Adipose tissue (tissue), 3 donors: Measurements from ENCODE around the gene TEX261. TPM values are rescaled to one million over a fixed set of nuclear protein-coding genes. Genes with fewer than 3 reads are reported as not detected.

Experiments used
- H3K27ac ChIP-seq: one replicate; pipeline ENCODE4 v1.5.1; 2013; ENCODE audit warnings: low read depth, low read length
- WGBS, 3 donors: extraction: QIAGEN DNeasy Blood & Tissue Kit; methylation state at CpG; one replicate each; pipeline ENCODE4 v1.1.7; 2013; 5-methylcytosine and 5-hydroxymethylcytosine counted together
- polyA plus RNA-seq, 3 donors: library from polyadenylated mRNA; stranded (reverse); fragments of 200-250 nt; gene quantifications; one replicate each; pipeline ENCODE4 v1.2.3, GENCODE V29; 2013
- donor health status: healthy with polysubstance abuse.
- donor health status: Bipolar disorder and iron deficiency.
- donor health status: healthy.

TEX261 gene
- polyA plus RNA-seq, 3 donors: 32.3 to 56.6 (median 45.3) TPM

- 74 to 83% (median 76%) methylated on average over 9 to 11 of the region's 11 CpGs for WGBS, 3 donors
- H3K27ac ChIP-seq: no peak overlapping the region
Observed at GRCh38 chr2:70943205-70943871, 51.3 kb downstream of the TEX261 start.

- WGBS, 3 donors: 62 to 66% (median 66%) methylated on average over 6 of the region's 6 CpGs
- H3K27ac ChIP-seq: no peak overlapping the region
Observed at GRCh38 chr2:70942396-70943204, 52.1 kb downstream of the TEX261 start.

DNA sequence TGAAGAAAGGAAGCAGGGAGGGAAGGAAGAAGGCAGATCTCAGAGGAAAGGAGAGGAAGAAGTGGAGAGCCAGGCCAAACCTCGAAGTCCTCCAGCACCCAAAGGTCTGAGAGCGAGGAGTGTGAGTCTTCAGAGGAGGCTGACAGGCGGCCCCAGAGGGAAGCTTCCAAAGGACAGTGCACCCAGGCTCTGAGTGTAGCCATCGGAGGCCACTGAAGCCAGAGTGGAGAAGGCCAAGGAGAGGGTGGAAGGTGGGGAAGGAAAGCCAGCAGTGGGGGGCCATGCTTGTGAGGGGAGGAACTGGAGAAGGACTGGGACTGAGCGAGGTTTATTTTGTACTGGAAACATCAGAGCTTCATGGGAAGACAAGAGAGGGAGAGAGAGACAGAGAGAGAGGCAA, 53.0 kb downstream of the TEX261 start:
- no peak overlapping the region for H3K27ac ChIP-seq
- WGBS, 3 donors: 76 to 81% (median 78%) methylated on average over 5 of the region's 5 CpGs

DNA sequence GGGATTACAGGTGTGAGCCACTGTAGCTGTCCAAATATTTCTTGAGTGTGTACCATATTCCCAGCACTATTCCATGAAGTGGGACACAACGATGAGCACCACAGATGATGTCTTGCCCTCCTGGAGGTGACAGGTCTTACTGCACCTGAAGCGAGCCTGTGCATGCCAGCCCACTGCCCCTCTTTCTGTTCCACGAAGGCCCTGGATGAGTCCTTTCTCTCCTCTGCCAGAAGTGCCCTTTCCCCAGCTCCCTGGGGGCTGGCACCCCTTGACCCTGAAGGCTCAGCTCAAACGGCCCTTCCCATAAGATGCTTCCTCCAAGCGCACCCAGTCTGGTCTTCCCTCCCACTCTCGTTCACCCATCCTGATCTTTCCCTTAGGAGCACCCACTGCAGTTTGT, 53.5 kb downstream of the TEX261 start:
- H3K27ac ChIP-seq: no peak overlapping the region
- WGBS, 3 donors: 80 to 82% (median 80%) methylated on average over 6 of the region's 6 CpGs

DNA sequence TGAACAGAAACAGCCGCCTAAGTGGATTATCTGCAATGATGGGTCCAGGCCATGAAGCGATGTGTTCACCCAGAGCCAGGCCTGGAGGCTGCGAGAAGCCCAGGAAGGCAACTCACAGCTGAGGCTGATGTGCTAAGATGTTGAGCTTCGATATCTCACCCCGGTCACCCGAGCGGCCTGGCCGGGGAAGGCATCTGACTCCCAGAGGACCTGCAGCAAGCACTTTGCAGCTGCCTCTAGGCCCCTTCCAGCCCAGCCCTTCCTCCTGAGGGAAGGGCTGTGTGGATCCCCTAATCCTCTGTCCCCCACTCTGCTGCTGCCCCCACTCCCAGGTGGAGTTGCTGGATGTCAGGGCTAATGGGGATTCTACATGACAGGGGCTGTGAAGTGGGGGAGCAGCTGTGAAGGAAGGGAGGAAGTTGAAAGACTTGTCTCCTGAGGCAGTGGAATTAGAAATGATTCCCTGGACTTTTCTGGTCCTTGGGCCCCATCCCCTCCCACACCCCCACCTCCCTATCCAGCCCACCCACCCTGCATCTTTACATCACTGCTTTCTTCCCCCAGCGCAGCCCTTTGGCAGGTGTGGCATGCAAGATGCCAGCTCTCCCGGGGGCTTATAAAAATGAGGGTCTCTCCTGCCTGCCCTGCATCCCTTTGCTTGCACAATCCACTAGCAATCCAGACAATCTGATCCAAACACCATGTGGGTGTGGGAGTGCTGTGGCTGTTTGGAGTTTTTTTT, 54.7 kb downstream of the TEX261 start:
- 81 to 82% (median 81%) methylated on average over 9 to 10 of the region's 10 CpGs for WGBS, 3 donors
- no peak overlapping the region for H3K27ac ChIP-seq

- no peak overlapping the region for H3K27ac ChIP-seq
- 42 to 53% (median 45%) methylated on average over 30 of the region's 30 CpGs for WGBS, 3 donors
Observed at GRCh38 chr2:70939001-70939838, 55.5 kb downstream of the TEX261 start.

GRCh38 chr2:70938586-70938950, 56.1 kb downstream of the TEX261 start:
- H3K27ac ChIP-seq: no peak overlapping the region
- 53 to 59% (median 54%) methylated on average over 3 of the region's 3 CpGs for WGBS, 3 donors

DNA sequence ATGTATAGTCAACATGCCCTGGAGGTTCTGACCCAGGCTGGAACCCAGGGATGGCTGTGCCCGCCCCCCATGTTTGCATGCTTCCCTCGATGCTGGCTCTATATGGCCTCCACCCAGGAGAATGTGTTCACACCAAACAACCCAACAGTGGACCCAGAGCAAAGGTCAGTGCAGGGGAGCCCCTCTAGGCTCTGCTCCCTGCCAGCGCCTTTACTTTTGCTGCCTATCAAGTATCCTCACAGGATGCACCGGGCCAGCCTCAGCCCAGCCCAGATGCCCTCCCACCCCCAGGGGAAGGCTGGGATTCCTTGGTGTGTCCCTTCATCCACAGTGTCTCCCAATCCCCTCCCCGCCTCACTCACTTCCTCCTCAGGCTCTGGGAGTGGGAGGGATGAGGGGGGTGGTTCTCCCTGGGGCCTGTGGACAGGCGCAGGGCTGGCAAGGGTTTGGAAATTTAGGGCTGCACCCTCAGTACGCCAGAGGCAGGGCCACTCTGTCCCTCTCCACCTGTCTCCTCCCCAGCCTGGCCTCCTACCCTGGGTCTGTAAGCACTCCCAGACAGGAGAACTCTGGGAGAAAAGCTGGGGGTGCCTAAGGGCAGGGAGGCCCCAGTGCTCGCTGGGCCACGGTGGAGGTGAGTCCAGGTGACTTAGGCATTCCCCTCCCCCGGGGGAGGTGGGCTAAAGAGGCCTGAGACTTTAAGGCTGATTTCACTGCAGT, 56.6 kb downstream of the TEX261 start:
- 72 to 76% (median 75%) methylated on average over 9 to 10 of the region's 10 CpGs for WGBS, 3 donors
- H3K27ac ChIP-seq: no peak overlapping the region

GRCh38 chr2:70936979-70937811, 57.5 kb downstream of the TEX261 start:
- no peak overlapping the region for H3K27ac ChIP-seq
- 66 to 85% (median 83%) methylated on average over 8 to 10 of the region's 10 CpGs for WGBS, 3 donors

GRCh38 chr2:70936165-70936978, 58.3 kb downstream of the TEX261 start:
- WGBS, 3 donors: 79 to 82% (median 82%) methylated on average over 10 of the region's 10 CpGs
- H3K27ac ChIP-seq: no peak overlapping the region

Other genes starting within 250 kb of the TEX261 start
- gene ADD2, start 226.7 kb downstream of the TEX261 start, polyA plus RNA-seq: 1 to 10 TPM in 2 of 3 donors, under 1 TPM in 1; 0.97 to 1.1 (median 1.0) TPM
- under 1 TPM in 2 of 3 donors, not detected in 1; 0.12 to 0.32 TPM for gene FIGLA, start 204.2 kb downstream of the TEX261 start, polyA plus RNA-seq
- gene CLEC4F, start 174.3 kb downstream of the TEX261 start, polyA plus RNA-seq: 1 to 10 TPM in 1 of 3 donors, under 1 TPM in 1, not detected in 1; 0.27 to 1.6 TPM
- gene CD207, start 159.1 kb downstream of the TEX261 start, polyA plus RNA-seq: under 1 TPM in 2 of 3 donors, not detected in 1; 0.22 to 0.67 TPM
- gene VAX2, start 94.3 kb downstream of the TEX261 start, polyA plus RNA-seq: 1 to 10 TPM in 2 of 3 donors, under 1 TPM in 1; 0.54 to 4.7 (median 1.9) TPM
- gene ATP6V1B1, start 59.0 kb downstream of the TEX261 start, polyA plus RNA-seq: 1 to 10 TPM; 1.2 to 4.2 (median 1.9) TPM
- gene ANKRD53, start 16.2 kb downstream of the TEX261 start, polyA plus RNA-seq: 10 to 100 TPM in 1 of 3 donors, 1 to 10 TPM in 2; 5.5 to 31.9 (median 8.9) TPM
- gene NAGK, start 73.8 kb upstream of the TEX261 start, polyA plus RNA-seq: 100 to 1,000 TPM in 1 of 3 donors, 10 to 100 TPM in 2; 52.6 to 108 (median 90.4) TPM
- 10 to 100 TPM; 19.4 to 23.3 (median 22.5) TPM for gene MCEE, start 135.4 kb upstream of the TEX261 start, polyA plus RNA-seq
- 10 to 100 TPM; 10.4 to 22.4 (median 19.9) TPM for gene MPHOSPH10, start 135.8 kb upstream of the TEX261 start, polyA plus RNA-seq
- 10 to 100 TPM in 1 of 3 donors, 1 to 10 TPM in 2; 2.7 to 30.7 (median 4.9) TPM for gene PAIP2B, start 232.2 kb upstream of the TEX261 start, polyA plus RNA-seq